GM12878 (cell line): ENCODE data around the gene RASAL2. TPM values are rescaled to one million over a fixed set of nuclear protein-coding genes. Genes with fewer than 3 reads are reported as not detected.

Experiments
- ATAC-seq: fragments of 200-7000 bp; cut with Tn5 transposase; 3 replicates; pipeline ENCODE4 v1.9.1; 2020; ENCODE audit warnings: mild to moderate bottlenecking, moderate library complexity
- BruUV-seq: library from RNA; stranded (reverse); fragments of 400-500 nt; replicated peaks from 2 replicates; lab custom pipeline; 2021; lab: Mats Ljungman, UMichigan
- CTCF ChIA-PET: fragments of 300-600 bp; sonication (Branson Sonifier 250); formaldehyde crosslinking; extraction: SDS; loops from one replicate; lab custom pipeline; 2021; ENCODE audit warnings: inconsistent platforms; lab: Yijun Ruan, JAX
- POLR2A ChIA-PET: fragments of 350-600 bp; formaldehyde crosslinking; extraction: SDS; loops from one replicate; lab custom pipeline; 2021; ENCODE audit warnings: inconsistent platforms; lab: Charles Lee
- RAD21 ChIA-PET: fragments of 300-600 bp; sonication (Branson Sonifier 250); formaldehyde crosslinking; loops from one replicate; lab custom pipeline; 2023; ENCODE audit warnings: antibody characterized with exemption; ENCODE audit not compliant: unreplicated experiment; lab: Charles Lee
- SMC1A ChIA-PET: fragments of 300-600 bp; sonication (Branson Sonifier 250); formaldehyde crosslinking; loops from one replicate; lab custom pipeline; 2023; ENCODE audit not compliant: unreplicated experiment, uncharacterized antibody; lab: Charles Lee
- DNase-seq: peaks from one replicate; pipeline ENCODE4 v3.0.0-alpha.2; 2011; ENCODE audit warnings: low read depth, low spot score
- FAIRE-seq: peaks from 3 replicates; lab custom pipeline; 2011; peaks lifted over from hg19 to GRCh38; lab: Jason Lieb, UNC
- H2AFZ ChIP-seq: 2 replicates; pipeline ENCODE4 v1.6.0; 2011; ENCODE audit warnings: low read depth, low read length, control low read depth; ENCODE audit not compliant: control insufficient read depth
- H3K27ac ChIP-seq: 2 replicates; pipeline ENCODE4 v1.5.1; 2011; ENCODE audit warnings: control low read depth; ENCODE audit not compliant: control insufficient read depth, insufficient read depth
- H3K27me3 ChIP-seq, 2 experiments: replicated peaks in 1 of 2; 2 replicates each; pipeline versions ENCODE4 v1.6.0 to v1.6.1; 2011; ENCODE audit warnings: low read length in 1 of 2; ENCODE audit not compliant: control insufficient read depth in 2 of 2, insufficient read depth in 2 of 2
- H3K36me3 ChIP-seq, 2 experiments: 2 replicates each; pipeline ENCODE4 v1.5.1; 2011; ENCODE audit warnings: low read length in 1 of 2; ENCODE audit not compliant: control insufficient read depth in 2 of 2, insufficient read depth in 2 of 2
- H3K4me1 ChIP-seq: 2 replicates; pipeline ENCODE4 v1.6.1; 2011; ENCODE audit warnings: mild to moderate bottlenecking, low read length, moderate library complexity, mixed read lengths; ENCODE audit not compliant: control insufficient read depth, insufficient read depth
- H3K4me2 ChIP-seq: 2 replicates; pipeline ENCODE4 v1.6.0; 2011; ENCODE audit warnings: control low read depth; ENCODE audit not compliant: control insufficient read depth, insufficient read depth
- H3K4me3 ChIP-seq: fragments of 200-600 bp; sonication (generic); 2 replicates; pipeline ENCODE4 v1.5.1; 2016
- H3K79me2 ChIP-seq: 2 replicates; pipeline ENCODE4 v1.6.0; 2011; ENCODE audit warnings: low read length; ENCODE audit not compliant: control insufficient read depth, insufficient read depth
- H3K9ac ChIP-seq: 2 replicates; pipeline ENCODE4 v1.8.0; 2011; ENCODE audit warnings: low read length, control low read depth, mixed read lengths; ENCODE audit not compliant: control insufficient read depth, insufficient read depth
- H3K9me3 ChIP-seq: replicated peaks from 3 replicates; pipeline ENCODE4 v1.5.1; 2011; ENCODE audit warnings: mild to moderate bottlenecking, low read length; ENCODE audit not compliant: control insufficient read depth, insufficient read depth
- H4K20me1 ChIP-seq: 2 replicates; pipeline ENCODE4 v1.6.0; 2011; ENCODE audit not compliant: control insufficient read depth, insufficient read depth
- ASH2L ChIP-seq: fragments of 300-600, 200-600 bp; sonication (generic); IDR thresholded peaks from 2 replicates; pipeline ENCODE4 v1.6.1; 2017; ENCODE audit warnings: low read depth, mild to moderate bottlenecking, borderline replicate concordance
- CREM ChIP-seq: IDR thresholded peaks from 2 replicates; pipeline ENCODE4 v1.6.1; 2014; ENCODE audit warnings: antibody characterized with exemption, low read depth
- FOS ChIP-seq: IDR thresholded peaks from 3 replicates; pipeline ENCODE4 v1.6.1; 2011; ENCODE audit warnings: borderline replicate concordance; ENCODE audit not compliant: insufficient read length; ENCODE audit errors: extremely low read depth
- JUNB ChIP-seq: IDR thresholded peaks from 2 replicates; pipeline ENCODE4 v1.6.1; 2016; ENCODE audit warnings: antibody characterized with exemption, mild to moderate bottlenecking
- SREBF1 ChIP-seq: IDR thresholded peaks from 2 replicates; pipeline ENCODE4 v1.6.1; 2012; ENCODE audit warnings: mild to moderate bottlenecking, low read length
- in situ Hi-C: fragments of 300-500 bp; cut with MboI; formaldehyde crosslinking; loops from 9 replicates; pipeline ENCODE4 v1.14.3; 2018; ENCODE audit warnings: mixed read lengths
- intact Hi-C: fragments of 100-400 bp; cut with micrococcal nuclease; formaldehyde crosslinking; loops from one replicate; pipeline ENCODE4 v1.14.2; 2022; ENCODE audit not compliant: unreplicated experiment
- polyA plus RNA-seq, 11 experiments: library from polyadenylated mRNA; depleted of rRNA in 4 of 11; unstranded in 6 of 11; stranded (reverse) in 5 of 11; fragments of >200 nt; fragmentation: Nextera tagmentation in 4 of 11; fragmentation: Illumina TruSeq in 1 of 11; extraction: Ambion mirVana in 4 of 11; extraction: Trizol in 1 of 11; gene quantifications; 1 replicate in 1 of 11; 2 replicates in 10 of 11; pipeline versions ENCODE4 v1.2.1 to v1.2.3, GENCODE V29; 2011 to 2016; ENCODE audit warnings: inconsistent platforms in 2 of 11, missing spikeins in 2 of 11, low read depth in 1 of 11
- total RNA-seq, 4 experiments: library from RNA; depleted of rRNA in 3 of 4; stranded (reverse); fragments of >200 nt in 3 of 4; fragmentation: Illumina TruSeq in 1 of 4; extraction: Trizol in 1 of 4; gene quantifications; 2 replicates each; pipeline versions ENCODE4 v1.2.1 to v1.2.3, GENCODE V29; 2013 to 2021
- TF ChIP-seq, protein P1 (sequence below): IDR thresholded peaks from 2 replicates; pipeline ENCODE4 v1.6.1; 2012; ENCODE audit warnings: low read length, inconsistent platforms
- TF ChIP-seq, protein P2 (sequence below): fragments of 450-650 bp; IDR thresholded peaks from 2 replicates; pipeline ENCODE4 v1.6.1; 2014; ENCODE audit warnings: mild to moderate bottlenecking
- TF ChIP-seq, protein P3 (sequence below): IDR thresholded peaks from 2 replicates; pipeline ENCODE4 v1.6.1; 2012; ENCODE audit warnings: low read depth, low read length, improper control_type of control experiment

Gene RASAL2
- total and polyA plus RNA-seq, 10 of the 15 experiments (the other 5 are each of a cell fraction or from before 2014, with no cell fraction given) = 0.02 to 6.9 (median 0.17) TPM; not detected in 1

DNA sequence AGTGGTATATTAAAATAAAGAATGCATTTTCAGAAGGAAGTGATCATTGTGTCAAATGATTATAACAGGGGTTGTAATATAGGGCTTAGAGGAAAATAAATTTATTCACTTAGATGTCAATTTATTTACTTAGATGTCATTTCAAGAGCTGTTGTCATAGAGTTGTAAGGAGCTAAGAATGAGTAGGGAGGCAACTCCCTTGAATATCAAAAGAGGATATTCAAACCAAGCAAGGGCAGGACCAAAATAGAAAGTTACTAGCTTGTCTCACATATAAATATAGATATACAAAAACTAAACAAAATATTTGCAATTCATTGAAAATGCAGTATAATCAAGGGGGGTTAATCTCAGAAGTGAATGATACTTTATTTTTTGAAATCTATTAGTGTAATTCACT, 16.0 kb upstream of the RASAL2 start:
- intact Hi-C loops = no loop called here
- no peak overlapping the region for H3K4me2 ChIP-seq
- H3K79me2 ChIP-seq = no peaks in the 10 kb centered on the region
- H3K27ac ChIP-seq = no peak overlapping the region
- TF ChIP-seq CREM = no peak
- TF ChIP-seq, protein P1, sequence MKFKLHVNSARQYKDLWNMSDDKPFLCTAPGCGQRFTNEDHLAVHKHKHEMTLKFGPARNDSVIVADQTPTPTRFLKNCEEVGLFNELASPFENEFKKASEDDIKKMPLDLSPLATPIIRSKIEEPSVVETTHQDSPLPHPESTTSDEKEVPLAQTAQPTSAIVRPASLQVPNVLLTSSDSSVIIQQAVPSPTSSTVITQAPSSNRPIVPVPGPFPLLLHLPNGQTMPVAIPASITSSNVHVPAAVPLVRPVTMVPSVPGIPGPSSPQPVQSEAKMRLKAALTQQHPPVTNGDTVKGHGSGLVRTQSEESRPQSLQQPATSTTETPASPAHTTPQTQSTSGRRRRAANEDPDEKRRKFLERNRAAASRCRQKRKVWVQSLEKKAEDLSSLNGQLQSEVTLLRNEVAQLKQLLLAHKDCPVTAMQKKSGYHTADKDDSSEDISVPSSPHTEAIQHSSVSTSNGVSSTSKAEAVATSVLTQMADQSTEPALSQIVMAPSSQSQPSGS = no peak
- TF ChIP-seq ASH2L = no peak
- TF ChIP-seq, protein P2, sequence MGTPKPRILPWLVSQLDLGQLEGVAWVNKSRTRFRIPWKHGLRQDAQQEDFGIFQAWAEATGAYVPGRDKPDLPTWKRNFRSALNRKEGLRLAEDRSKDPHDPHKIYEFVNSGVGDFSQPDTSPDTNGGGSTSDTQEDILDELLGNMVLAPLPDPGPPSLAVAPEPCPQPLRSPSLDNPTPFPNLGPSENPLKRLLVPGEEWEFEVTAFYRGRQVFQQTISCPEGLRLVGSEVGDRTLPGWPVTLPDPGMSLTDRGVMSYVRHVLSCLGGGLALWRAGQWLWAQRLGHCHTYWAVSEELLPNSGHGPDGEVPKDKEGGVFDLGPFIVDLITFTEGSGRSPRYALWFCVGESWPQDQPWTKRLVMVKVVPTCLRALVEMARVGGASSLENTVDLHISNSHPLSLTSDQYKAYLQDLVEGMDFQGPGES = no peak
- TF ChIP-seq SREBF1 = no peak
- no peak for TF ChIP-seq JUNB
- TF ChIP-seq FOS = no peak
- TF ChIP-seq, protein P3, sequence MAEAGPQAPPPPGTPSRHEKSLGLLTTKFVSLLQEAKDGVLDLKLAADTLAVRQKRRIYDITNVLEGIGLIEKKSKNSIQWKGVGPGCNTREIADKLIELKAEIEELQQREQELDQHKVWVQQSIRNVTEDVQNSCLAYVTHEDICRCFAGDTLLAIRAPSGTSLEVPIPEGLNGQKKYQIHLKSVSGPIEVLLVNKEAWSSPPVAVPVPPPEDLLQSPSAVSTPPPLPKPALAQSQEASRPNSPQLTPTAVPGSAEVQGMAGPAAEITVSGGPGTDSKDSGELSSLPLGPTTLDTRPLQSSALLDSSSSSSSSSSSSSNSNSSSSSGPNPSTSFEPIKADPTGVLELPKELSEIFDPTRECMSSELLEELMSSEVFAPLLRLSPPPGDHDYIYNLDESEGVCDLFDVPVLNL = no peak
- TF ChIP-seq, all 136 proteins: peak for 0
- DNase-seq (no peak), ATAC-seq (no peak), FAIRE-seq (no peak)
- H4K20me1 ChIP-seq = no peaks in the 10 kb centered on the region
- no peaks in the 10 kb centered on the region for H3K4me1 ChIP-seq
- no peak overlapping the region for H3K4me3 ChIP-seq
- SMC1A ChIA-PET = no interaction called here
- BruUV-seq = no TSS peak
- CTCF ChIA-PET = no interaction called here
- H3K36me3 ChIP-seq = no peaks in the 10 kb centered on the region
- POLR2A ChIA-PET = no interaction called here
- H3K27me3 ChIP-seq = no peaks in the 10 kb centered on the region
- in situ Hi-C loops = no loop called here
- H3K9me3 ChIP-seq = no peaks in the 10 kb centered on the region; the same call in 2 of the 3 replicates
- no peak overlapping the region for H3K9ac ChIP-seq
- no peak overlapping the region for H2AFZ ChIP-seq
- RAD21 ChIA-PET = interaction anchor here (1.0 to 1.4 kb wide), 2 partner anchors 11 to 112 kb away, joined by 3 read pairs; no protein-coding TSS in a partner anchor
